SU-DHL-6 (cell line): ENCODE measurements around the gene RAB3C.

Experiments used
- EZH2phosphoT487 ChIP-seq: fragments of 200-600 bp; sonication (generic), shearing (Covaris generic); conservative IDR thresholded peaks from 2 replicates; pipeline ENCODE4 v1.6.1; 2018; ENCODE audit warnings: mild to moderate bottlenecking, antibody characterized with exemption, low read length, moderate library complexity, mixed read lengths
- TF ChIP-seq, protein P1 (sequence below): fragments of 200-600 bp; sonication (generic); IDR thresholded peaks from one replicate; pipeline ENCODE4 v1.5.1; 2017; ENCODE audit warnings: antibody characterized with exemption, mild to moderate bottlenecking, low read length, moderate library complexity; ENCODE audit not compliant: insufficient read depth, poor library complexity, severe bottlenecking

DNA sequence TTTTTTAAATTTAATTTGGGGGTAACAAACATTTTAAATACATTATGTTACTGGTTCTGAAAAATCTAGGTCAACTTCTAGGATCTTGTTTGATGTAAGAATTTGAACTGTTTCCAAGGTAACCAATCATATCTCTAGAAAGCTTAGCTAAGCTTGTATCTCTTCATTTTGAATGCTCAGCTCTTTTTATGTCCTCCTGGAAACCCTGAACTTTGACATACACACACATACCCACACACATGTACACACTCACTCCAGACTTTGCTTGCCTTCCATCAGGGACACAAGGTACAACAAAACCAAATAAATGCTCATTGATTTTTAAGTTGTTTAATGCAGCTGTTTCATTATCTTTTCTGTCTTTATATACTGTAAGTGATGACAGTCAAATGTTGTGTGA, 178.5 kb downstream of the RAB3C start:
- TF ChIP-seq, protein P1, sequence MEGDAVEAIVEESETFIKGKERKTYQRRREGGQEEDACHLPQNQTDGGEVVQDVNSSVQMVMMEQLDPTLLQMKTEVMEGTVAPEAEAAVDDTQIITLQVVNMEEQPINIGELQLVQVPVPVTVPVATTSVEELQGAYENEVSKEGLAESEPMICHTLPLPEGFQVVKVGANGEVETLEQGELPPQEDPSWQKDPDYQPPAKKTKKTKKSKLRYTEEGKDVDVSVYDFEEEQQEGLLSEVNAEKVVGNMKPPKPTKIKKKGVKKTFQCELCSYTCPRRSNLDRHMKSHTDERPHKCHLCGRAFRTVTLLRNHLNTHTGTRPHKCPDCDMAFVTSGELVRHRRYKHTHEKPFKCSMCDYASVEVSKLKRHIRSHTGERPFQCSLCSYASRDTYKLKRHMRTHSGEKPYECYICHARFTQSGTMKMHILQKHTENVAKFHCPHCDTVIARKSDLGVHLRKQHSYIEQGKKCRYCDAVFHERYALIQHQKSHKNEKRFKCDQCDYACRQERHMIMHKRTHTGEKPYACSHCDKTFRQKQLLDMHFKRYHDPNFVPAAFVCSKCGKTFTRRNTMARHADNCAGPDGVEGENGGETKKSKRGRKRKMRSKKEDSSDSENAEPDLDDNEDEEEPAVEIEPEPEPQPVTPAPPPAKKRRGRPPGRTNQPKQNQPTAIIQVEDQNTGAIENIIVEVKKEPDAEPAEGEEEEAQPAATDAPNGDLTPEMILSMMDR = no peak
- TF ChIP-seq EZH2phosphoT487 = no peak
